Progenitor cell of endocrine pancreas (in vitro differentiated cells): ENCODE results near the gene SLC17A8. TPM values are rescaled to one million over a fixed set of nuclear protein-coding genes. Genes with fewer than 3 reads are reported as not detected.

ENCODE experiments used
- DNase-seq: peaks from one replicate; pipeline ENCODE4 v3.0.0; 2021; ENCODE audit warnings: low spot score; ENCODE audit not compliant: unreplicated experiment
- H3K27ac Mint-ChIP-seq: 2 replicates; pipeline ENCODE4 v1.8.0; 2021; ENCODE audit warnings: mild to moderate bottlenecking, moderate library complexity, mixed read lengths
- H3K27me3 Mint-ChIP-seq: 2 replicates; pipeline ENCODE4 v1.8.0; 2021; ENCODE audit warnings: mixed read lengths
- H3K36me3 Mint-ChIP-seq: 2 replicates; pipeline ENCODE4 v1.8.0; 2022; ENCODE audit warnings: mixed read lengths; ENCODE audit not compliant: insufficient read depth
- H3K4me1 Mint-ChIP-seq: 2 replicates; pipeline ENCODE4 v1.8.0; 2021; ENCODE audit warnings: low read depth, mixed read lengths
- H3K4me3 Mint-ChIP-seq: 2 replicates; pipeline ENCODE4 v1.8.0; 2021; ENCODE audit warnings: low read depth, mild to moderate bottlenecking, moderate library complexity, mixed read lengths
- H3K9me3 Mint-ChIP-seq: 2 replicates; pipeline ENCODE4 v1.8.0; 2021; ENCODE audit warnings: low read depth, mixed read lengths
- CTCF ChIP-seq: fragments of 200-600 bp; sonication (generic); IDR thresholded peaks from one replicate; pipeline ENCODE4 v1.5.0; 2021; ENCODE audit warnings: antibody characterized with exemption, mild to moderate bottlenecking; ENCODE audit not compliant: unreplicated experiment
- total RNA-seq: library from RNA; stranded (reverse); gene quantifications from 2 replicates; pipeline ENCODE4 v1.2.1, GENCODE V29; 2021

Gene SLC17A8
- total RNA-seq, 1 donor from 2014 or later: 1.5 TPM

GRCh38 chr12:100434177-100434576 is 77.3 kb downstream of the SLC17A8 start:
- Mint-ChIP-seq H3K36me3 (no peaks in the 10 kb centered on the region), H3K27me3 (no peaks in the 10 kb centered on the region), H3K4me1 (peaks cover 9% of the 10 kb centered on the region), H3K9me3 (peaks cover 3% of the 10 kb centered on the region), H3K4me3 (no peak overlapping the region), H3K27ac (no peak overlapping the region)
- DNase-seq: no peak
- TF ChIP-seq CTCF: no peak

- peaks cover under 1% of the 10 kb centered on the region for H3K27me3 Mint-ChIP-seq
- peaks cover 3% of the 10 kb centered on the region for H3K9me3 Mint-ChIP-seq
- H3K27ac Mint-ChIP-seq: no peak overlapping the region
- H3K4me3 Mint-ChIP-seq: no peak overlapping the region
- H3K4me1 Mint-ChIP-seq: peaks cover 10% of the 10 kb centered on the region
- DNase-seq: no peak
- H3K36me3 Mint-ChIP-seq: no peaks in the 10 kb centered on the region
- TF ChIP-seq CTCF: no peak
Measured at GRCh38 chr12:100435957-100436356, 79.1 kb downstream of the SLC17A8 start.

- TF ChIP-seq CTCF: no peak
Measured at GRCh38 chr12:100437038-100437841, 80.4 kb downstream of the SLC17A8 start.

GRCh38 chr12:100439797-100440196 is 82.9 kb downstream of the SLC17A8 start:
- Mint-ChIP-seq H3K27ac (no peak overlapping the region), H3K4me3 (no peak overlapping the region), H3K9me3 (peaks cover 3% of the 10 kb centered on the region), H3K27me3 (peaks cover 5% of the 10 kb centered on the region), H3K4me1 (peaks cover 10% of the 10 kb centered on the region), H3K36me3 (no peaks in the 10 kb centered on the region)
- no peak for DNase-seq
- no peak for TF ChIP-seq CTCF

More at GRCh38 chr12:100437038-100437841, 80.4 kb downstream of the SLC17A8 start:
- H3K27ac Mint-ChIP-seq: no peak overlapping the region
- H3K36me3 Mint-ChIP-seq: no peaks in the 10 kb centered on the region
- peaks cover 3% of the 10 kb centered on the region for H3K9me3 Mint-ChIP-seq
- peaks cover 10% of the 10 kb centered on the region for H3K4me1 Mint-ChIP-seq
- peaks cover 5% of the 10 kb centered on the region for H3K27me3 Mint-ChIP-seq
- H3K4me3 Mint-ChIP-seq: no peak overlapping the region
- DNase-seq: no peak

GRCh38 chr12:100442403-100442802 is 85.5 kb downstream of the SLC17A8 start:
- H3K27ac Mint-ChIP-seq: no peak overlapping the region
- H3K36me3 Mint-ChIP-seq: no peaks in the 10 kb centered on the region
- TF ChIP-seq CTCF: no peak
- peaks cover 5% of the 10 kb centered on the region for H3K27me3 Mint-ChIP-seq
- peaks cover 9% of the 10 kb centered on the region for H3K4me1 Mint-ChIP-seq
- no peak overlapping the region for H3K4me3 Mint-ChIP-seq
- peaks cover 3% of the 10 kb centered on the region for H3K9me3 Mint-ChIP-seq
- DNase-seq: no peak
